Measurements from ENCODE around the gene KRT6C.
A peak's percentile ranks its signal among the peaks of the same experiment; 100 is the strongest.

Gene KRT6C

DNA sequence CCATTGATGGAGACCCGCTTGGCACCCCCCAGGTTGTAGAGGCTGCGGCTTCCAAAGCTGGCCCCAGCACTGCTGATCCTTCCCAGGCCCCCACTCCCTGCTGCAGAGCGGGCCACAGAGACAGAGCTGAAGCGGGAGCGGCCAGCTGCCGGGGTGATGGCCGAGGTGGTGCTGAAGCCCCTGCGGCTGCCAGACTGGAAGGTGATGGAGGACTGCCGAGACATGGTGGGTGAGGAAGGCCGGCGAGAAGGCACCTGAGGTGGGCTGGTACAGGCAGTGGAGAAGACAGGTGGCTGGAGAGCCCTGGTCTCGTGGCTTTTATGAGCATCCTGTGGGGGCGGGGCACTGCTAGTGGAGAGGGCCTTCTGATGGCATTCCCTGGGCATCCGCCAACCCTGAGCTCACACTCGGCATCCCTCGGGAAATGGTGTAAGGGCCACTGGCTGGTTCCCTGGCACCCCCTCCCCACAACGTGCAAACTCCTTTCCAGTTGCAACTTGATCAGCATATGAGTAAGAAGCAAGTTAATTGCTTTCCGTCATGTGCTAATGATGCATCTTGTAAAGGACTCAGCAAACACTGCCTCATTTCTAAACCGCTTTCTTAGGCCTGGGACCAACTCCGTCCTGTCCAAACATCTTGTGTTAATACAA, 39.4 kb downstream of the KRT6C start, which contains the start of gene KRT75:
Gene KRT75, minus strand, starts transcription at position 291 of the 653 bp plus-strand sequence. Its CDS starts 67 bp downstream, at position 224.
- no peak for DNase-seq

DNA sequence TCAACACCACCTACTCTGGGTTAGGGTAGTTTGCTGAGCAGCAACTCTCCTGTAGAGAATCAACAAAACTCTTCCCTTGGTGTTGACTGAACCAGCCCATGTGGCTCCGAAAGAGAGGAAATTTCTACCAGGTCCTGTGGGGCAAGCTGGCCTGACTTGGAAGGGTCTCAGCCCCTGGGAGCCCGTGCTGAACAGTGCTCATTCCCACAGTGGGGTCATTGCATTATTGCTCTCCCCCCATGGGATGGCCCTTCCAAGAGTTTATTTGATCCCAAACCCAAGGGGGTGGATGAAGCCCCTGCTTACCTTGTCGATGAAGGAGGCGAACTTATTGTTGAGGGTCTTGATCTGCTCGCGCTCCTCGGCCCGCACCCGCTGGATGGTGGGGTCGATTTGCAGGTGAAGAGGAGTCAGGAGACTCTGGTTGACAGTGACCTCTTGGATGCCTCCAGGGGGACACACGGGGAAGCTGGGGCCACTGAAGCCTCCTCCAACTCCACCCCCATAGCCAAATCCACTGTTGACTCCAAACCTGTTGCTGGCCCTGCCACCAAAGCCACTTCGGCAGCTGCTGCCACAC, 40.0 kb downstream of the KRT6C start:
- no peak for DNase-seq

DNA sequence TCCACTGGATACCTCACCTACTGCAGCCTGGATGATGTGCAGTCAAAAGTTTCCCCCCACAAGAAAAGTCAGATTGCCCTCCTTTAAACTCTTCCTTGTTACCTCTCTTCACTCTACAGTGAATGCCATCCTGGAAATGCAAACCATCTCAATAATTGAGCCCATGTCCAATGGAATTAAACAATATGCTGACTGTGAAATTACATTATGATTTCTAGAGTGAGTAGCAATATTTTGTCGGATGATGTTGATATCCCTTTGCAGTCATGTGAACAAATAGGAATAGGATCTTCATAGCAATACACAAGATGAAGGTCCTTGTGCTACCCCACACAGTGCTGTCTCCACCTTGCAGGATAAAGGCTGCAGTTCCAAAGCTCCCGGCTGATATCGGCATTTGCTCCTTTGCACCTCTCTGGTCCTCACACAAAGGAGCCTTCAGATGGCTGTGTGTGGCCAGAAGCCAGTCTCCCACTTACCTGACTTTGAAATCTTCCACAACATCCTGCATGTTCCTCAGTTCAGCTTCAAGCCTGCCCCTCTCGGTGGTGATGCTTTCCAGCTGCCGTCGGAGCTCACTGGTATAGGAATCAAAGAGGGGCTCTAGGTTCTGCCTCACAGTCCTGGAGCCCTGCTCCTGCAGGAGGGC, 40.9 kb downstream of the KRT6C start:
- DNase-seq, result no peak

DNA sequence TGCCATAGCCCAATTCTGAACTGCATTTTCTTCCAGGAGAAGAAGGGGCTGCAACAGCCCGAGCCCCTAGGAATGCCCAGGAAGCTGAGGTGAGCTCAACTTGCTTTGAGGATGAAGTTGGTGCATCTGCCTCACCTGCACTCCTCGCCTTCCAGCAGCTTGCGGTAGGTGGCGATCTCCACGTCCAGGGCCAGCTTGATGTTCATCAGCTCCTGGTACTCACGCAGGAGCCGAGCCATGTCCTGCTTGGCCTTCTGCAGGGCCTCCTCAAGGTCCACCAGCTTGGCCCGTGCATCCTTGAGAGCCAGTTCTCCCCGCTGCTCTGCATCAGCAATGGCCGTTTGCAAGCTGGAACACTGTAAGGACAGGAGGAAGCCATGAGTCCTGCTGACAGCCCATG, 45.5 kb downstream of the KRT6C start:
- no peak for DNase-seq

DNA sequence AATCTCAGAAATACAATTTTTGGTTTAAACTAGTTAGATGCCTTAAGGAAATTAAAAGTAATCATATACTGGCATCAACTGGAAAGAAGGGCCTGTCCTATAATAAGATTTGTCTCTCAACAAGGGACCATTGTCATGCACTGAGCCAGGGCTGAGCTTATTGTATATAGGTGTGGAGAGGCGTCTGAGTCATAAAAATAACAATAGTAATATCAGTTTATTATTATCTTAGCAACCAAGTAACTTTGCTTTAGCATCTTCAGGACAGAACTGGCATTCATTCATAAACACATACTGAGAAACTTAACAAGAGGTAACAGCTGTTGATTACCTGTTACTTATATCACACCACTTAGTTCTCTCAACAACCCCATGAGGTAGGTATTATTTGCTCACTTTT, 46.5 kb downstream of the KRT6C start:
- DNase-seq, result no peak

DNA sequence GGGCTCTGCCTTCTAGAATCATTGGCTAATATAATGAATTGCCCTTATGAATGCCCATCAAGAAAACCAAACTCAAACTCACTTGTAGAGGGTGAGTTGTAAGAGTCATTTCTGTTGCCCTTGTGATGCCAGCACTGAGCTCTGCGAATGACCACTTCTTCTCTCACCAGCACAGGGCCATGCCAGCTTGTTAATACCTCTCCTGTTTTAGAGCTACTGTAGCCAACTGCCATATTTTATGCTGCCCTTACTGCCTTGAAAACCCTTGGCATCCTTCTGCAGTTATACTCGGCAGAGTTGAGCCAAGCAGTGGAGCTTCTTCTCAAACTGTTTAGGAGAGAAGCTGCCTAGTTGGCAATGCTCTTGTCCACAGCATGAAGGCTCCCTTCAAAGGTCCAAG, 47.6 kb downstream of the KRT6C start:
- DNase-seq, result no peak

DNA sequence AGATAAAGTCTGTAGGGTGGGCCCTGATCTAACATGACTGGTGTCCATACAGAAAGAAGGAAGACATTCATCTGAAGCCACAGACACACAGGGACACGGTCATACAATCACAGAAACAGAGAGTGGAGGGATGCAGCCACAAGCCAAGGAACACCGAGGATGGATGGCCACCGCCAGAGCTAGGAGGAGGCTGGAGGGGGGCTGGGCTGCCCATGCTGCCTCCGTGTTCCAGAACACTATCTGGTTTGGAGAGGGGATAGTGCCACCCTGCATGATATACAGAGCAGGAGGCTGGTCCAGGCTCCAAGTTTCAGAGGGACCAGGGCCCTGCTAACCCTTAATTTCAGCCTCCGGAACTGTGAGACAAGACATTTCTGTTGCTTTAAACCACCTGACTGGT, 48.1 kb downstream of the KRT6C start:
- no peak for DNase-seq

DNA sequence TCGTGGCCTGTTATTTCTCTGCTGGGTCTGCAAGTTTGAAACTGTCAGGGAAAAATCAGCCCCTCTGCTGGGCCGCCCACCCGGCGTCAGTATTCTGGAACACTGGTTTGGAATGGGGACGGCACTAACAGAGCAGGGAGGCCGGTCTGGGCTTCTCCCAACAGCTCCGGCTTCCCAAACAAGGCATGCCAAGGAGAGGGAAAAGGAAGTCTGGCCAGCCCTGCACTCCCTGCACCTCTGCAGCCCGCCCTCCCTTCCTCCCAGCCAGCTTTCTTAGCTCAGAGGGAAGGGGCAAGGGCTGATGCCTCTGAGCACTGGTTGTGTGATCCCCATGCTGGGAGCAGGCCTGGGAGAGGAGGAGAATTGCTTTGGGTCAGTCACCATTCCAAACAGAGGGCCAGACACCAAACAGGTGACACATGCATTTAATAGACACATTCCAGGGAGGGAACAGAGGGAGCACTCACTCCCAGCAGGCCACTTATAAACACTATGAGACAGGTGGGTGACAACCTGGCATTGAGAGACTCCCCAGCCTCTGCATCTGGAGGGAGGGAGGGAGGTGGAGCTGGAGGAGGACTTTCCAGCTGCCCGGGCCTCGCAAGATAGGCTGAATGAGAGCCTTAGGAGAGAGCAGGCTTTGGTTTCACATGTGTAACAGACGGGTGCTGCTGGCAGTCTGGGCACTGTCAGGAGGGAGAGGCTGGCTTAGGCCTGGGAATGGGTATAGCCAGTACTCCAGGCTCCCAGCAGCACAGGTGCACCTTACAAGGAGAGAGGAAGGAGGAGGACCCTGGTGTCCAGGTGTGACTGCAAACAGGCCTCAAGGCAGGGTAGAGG, 49.7 kb downstream of the KRT6C start:
- DNase-seq, result no peak

DNA sequence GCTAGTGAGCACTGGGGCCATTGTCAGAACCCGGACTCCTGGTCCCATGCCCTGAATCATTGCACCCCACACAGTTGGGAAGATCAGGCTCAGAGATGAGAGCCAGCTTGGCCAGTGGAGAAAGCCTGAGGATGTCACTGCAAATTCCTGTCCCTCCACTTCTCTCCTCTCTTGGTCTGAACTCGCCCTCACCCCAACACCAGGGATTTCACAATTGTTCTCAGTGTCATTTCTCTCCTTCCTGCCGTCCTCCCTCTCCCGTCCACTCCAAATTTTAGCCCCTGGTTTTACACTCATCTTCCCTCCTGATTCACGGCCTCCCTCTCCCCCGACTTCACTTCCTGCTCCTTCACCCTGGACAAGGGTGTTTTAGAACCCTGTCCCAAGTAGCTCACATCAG, 50.6 kb downstream of the KRT6C start:
- DNase-seq, result no peak

DNA sequence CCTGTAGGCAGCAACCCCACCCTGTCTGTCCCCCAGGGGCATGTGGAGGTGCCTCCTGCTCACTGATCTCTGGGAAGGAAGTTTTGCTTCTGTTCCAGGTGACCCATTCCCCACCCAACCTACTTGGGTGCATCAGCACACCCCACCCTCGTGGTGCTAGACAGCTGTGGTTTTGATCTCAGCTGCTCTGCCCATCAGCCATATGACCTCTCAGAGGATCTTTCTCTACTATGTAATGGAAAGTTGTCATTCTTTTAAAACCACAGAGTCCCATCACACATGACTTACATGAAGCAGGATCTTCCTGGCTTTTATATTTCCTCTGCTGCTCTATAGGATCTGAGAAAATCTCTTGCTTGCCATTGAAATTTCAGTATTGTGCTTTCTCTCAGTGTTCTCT, 53.9 kb downstream of the KRT6C start:
- DNase-seq, result peak; percentile 68

DNA sequence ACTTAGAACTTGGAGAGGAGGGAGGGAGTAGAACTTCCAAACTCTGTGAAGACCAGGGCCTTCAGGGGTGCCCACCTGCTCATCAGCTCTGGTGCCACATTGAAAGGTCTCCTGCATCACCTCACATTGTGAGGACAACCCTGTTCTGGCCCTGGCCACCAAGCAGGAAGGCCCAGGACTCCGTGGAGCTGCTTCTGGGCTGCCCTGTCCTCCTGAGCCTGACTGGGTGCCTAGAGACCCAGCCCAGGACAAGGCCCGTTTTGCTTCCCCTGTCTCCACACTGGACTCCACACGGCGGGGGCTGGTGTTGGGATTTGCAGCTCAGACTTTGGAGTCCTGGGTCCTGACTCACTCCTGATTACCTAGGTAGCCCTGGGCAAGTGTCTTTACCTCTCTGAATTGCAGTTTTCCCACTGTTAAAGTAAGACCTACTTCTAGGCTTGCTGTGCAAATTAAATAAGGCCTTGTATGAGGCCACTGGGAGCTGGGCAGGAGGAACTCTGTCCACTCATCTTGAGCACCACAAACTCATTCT, 55.0 kb downstream of the KRT6C start:
- DNase-seq, result no peak

All from fibroblast of skin of scalp (primary cell).